ENCODE data around the gene NAA38. TPM values are rescaled to one million over a fixed set of nuclear protein-coding genes. Genes with fewer than 3 reads are reported as not detected.

The NAA38 gene
- total RNA-seq, 5 donors from 2014 or later (not counting 1 experiment from before 2014, with no cell fraction given) = 15.8 to 40.6 (median 33.6) TPM

GRCh38 chr17:7850701-7851437, 6.5 kb downstream of the NAA38 start:
- peaks cover 8% of the 10 kb centered on the region for H3K36me3 Mint-ChIP-seq
- peaks cover 25 to 26% (median 25%) of the 10 kb centered on the region in 3 donors for H3K4me1 Mint-ChIP-seq
- POLR2A ChIA-PET = interaction anchor here (0.5 to 1.2 kb wide), 5 partner anchors 9 to 65 kb away, joined by 3 to 5 read pairs (median 4); partner anchors contain the start of gene RNF227 (in 1 of the 2)
- H3K9me3 ChIP-seq = no peaks in the 10 kb centered on the region
- CTCF ChIA-PET = interaction anchor here (0.7 to 1.8 kb wide), 5 partner anchors 16 to 164 kb away, joined by 3 to 8 read pairs (median 3); partner anchors contain the start of genes KDM6B (in 1 of the 2) and TP53 (in 1 of the 2)
- ATAC-seq (replicated peaks in 1 of 4) (peak in 1 of 4 experiments; percentile 15), DNase-seq (peak in 4 of 35 experiments; percentile 18 to 31 (median 20))
- peak overlapping the region; percentile 52 for H3K27ac ChIP-seq (ENCODE audit: low read length)
- H3K27me3 ChIP-seq (replicated peaks in 1 of 2; ENCODE audit: control insufficient read depth in 2 of 2, extremely low read depth in 1 of 2, insufficient read depth in 2 of 2, low read length in 1 of 2) = no peaks in the 10 kb centered on the region
- H3K9me3 Mint-ChIP-seq = no peaks in the 10 kb centered on the region
- peak overlapping the region in 1 of 2 donors; percentile 50 for H3K4me3 ChIP-seq (ENCODE audit: control insufficient read depth in 1 of 2, extremely low read depth in 1 of 2, low read length in 1 of 2)
- no peaks in the 10 kb centered on the region for H3K27me3 Mint-ChIP-seq
- H3K36me3 ChIP-seq (ENCODE audit: control insufficient read depth in 2 of 2, extremely low read depth in 1 of 2, insufficient read depth in 1 of 2, low read length in 1 of 2) = peaks cover 5 to 46% of the 10 kb centered on the region in 2 donors
- H3K27ac Mint-ChIP-seq = peak overlapping the region; percentile 52 to 79
- 91% methylated on average over 8 of the region's 17 CpGs for WGBS (ENCODE audit: insufficient coverage)
- H3K4me3 Mint-ChIP-seq = peak overlapping the region; percentile 58 to 70 (median 68)
- H3K4me1 ChIP-seq (ENCODE audit: control insufficient read depth in 1 of 2, extremely low read depth in 1 of 2, insufficient read depth in 2 of 2, low read length in 2 of 2) = peaks cover 3 to 30% of the 10 kb centered on the region in 2 experiments

GRCh38 chr17:7849751-7850504, 7.4 kb downstream of the NAA38 start:
- WGBS (ENCODE audit: insufficient coverage) = 87% methylated on average over 3 of the region's 12 CpGs
- Histone ChIP-seq H3K36me3 (ENCODE audit: control insufficient read depth in 2 of 2, extremely low read depth in 1 of 2, insufficient read depth in 1 of 2, low read length in 1 of 2) (peaks cover 8 to 54% of the 10 kb centered on the region in 2 donors), H3K27ac (ENCODE audit: low read length) (no peak overlapping the region), H3K9me3 (no peaks in the 10 kb centered on the region), H3K4me1 (ENCODE audit: control insufficient read depth in 1 of 2, extremely low read depth in 1 of 2, insufficient read depth in 2 of 2, low read length in 2 of 2) (peaks cover 10 to 28% of the 10 kb centered on the region in 2 experiments), H3K4me3 (ENCODE audit: control insufficient read depth in 1 of 2, extremely low read depth in 1 of 2, low read length in 1 of 2) (no peak overlapping the region), H3K27me3 (replicated peaks in 1 of 2; ENCODE audit: control insufficient read depth in 2 of 2, extremely low read depth in 1 of 2, insufficient read depth in 2 of 2, low read length in 1 of 2) (no peaks in the 10 kb centered on the region)
- Mint-ChIP-seq H3K27ac (peak overlapping the region in 1 of 2 donors; percentile 49), H3K9me3 (no peaks in the 10 kb centered on the region), H3K4me1 (peaks cover 25 to 31% (median 31%) of the 10 kb centered on the region in 3 donors), H3K4me3 (no peak overlapping the region), H3K36me3 (peaks cover 8% of the 10 kb centered on the region), H3K27me3 (no peaks in the 10 kb centered on the region)
- CTCF ChIA-PET = interaction anchor here (0.8 to 1.8 kb wide), 2 partner anchors 15 kb away, joined by 5 to 8 read pairs; partner anchors contain the start of gene KDM6B (in 1 of the 2)
- ATAC-seq (replicated peaks in 1 of 4) (no peak), DNase-seq (peak in 2 of 35 experiments; percentile 4 to 6)
- POLR2A ChIA-PET = interaction anchor here (0.5 to 1.2 kb wide), 4 partner anchors 8 to 66 kb away, joined by 3 to 5 read pairs (median 4); partner anchors contain the start of gene RNF227 (in 1 of the 2)

- CTCF ChIA-PET = no interaction called here
Observed at GRCh38 chr17:7849130-7849750, 8.1 kb downstream of the NAA38 start.

GRCh38 chr17:7848739-7849129, 8.6 kb downstream of the NAA38 start:
- H3K27me3 ChIP-seq (replicated peaks in 1 of 2; ENCODE audit: control insufficient read depth in 2 of 2, extremely low read depth in 1 of 2, insufficient read depth in 2 of 2, low read length in 1 of 2) = no peaks in the 10 kb centered on the region
- H3K27me3 Mint-ChIP-seq = no peaks in the 10 kb centered on the region
- peaks cover 31 to 37% (median 35%) of the 10 kb centered on the region in 3 donors for H3K4me1 Mint-ChIP-seq
- no peak overlapping the region for H3K4me3 ChIP-seq (ENCODE audit: control insufficient read depth in 1 of 2, extremely low read depth in 1 of 2, low read length in 1 of 2)
- peaks cover 8 to 51% of the 10 kb centered on the region in 2 donors for H3K36me3 ChIP-seq (ENCODE audit: control insufficient read depth in 2 of 2, extremely low read depth in 1 of 2, insufficient read depth in 1 of 2, low read length in 1 of 2)
- H3K9me3 Mint-ChIP-seq = no peaks in the 10 kb centered on the region
- ChIA-PET POLR2A (interaction anchor here in 1 of 2 donors (0.6 kb wide), 1 partner anchor 83 kb away, joined by 3 read pairs; the partner anchor contains the start of gene TRAPPC1), CTCF (no interaction called here)
- no peaks in the 10 kb centered on the region for H3K9me3 ChIP-seq
- peak overlapping the region in 1 of 3 donors; percentile 8 for H3K4me3 Mint-ChIP-seq
- no peak overlapping the region for H3K27ac ChIP-seq (ENCODE audit: low read length)
- 96% methylated on average over 15 of the region's 21 CpGs for WGBS (ENCODE audit: insufficient coverage)
- ATAC-seq (replicated peaks in 1 of 4) = no peak
- H3K27ac Mint-ChIP-seq = no peak overlapping the region
- peaks cover 12 to 37% of the 10 kb centered on the region in 2 experiments for H3K4me1 ChIP-seq (ENCODE audit: control insufficient read depth in 1 of 2, extremely low read depth in 1 of 2, insufficient read depth in 2 of 2, low read length in 2 of 2)
- DNase-seq = no peak
- H3K36me3 Mint-ChIP-seq = peaks cover 6% of the 10 kb centered on the region

More at GRCh38 chr17:7849130-7849750, 8.1 kb downstream of the NAA38 start:
- Mint-ChIP-seq H3K27me3 (no peaks in the 10 kb centered on the region), H3K4me1 (peaks cover 26 to 34% (median 33%) of the 10 kb centered on the region in 3 donors), H3K27ac (no peak overlapping the region), H3K9me3 (no peaks in the 10 kb centered on the region), H3K4me3 (peak overlapping the region in 1 of 3 donors; percentile 8), H3K36me3 (peaks cover 8% of the 10 kb centered on the region)
- POLR2A ChIA-PET = no interaction called here
- DNase-seq (peak in 4 of 35 experiments; percentile 11 to 20 (median 17)), ATAC-seq (replicated peaks in 1 of 4) (no peak)
- Histone ChIP-seq H3K4me3 (ENCODE audit: control insufficient read depth in 1 of 2, extremely low read depth in 1 of 2, low read length in 1 of 2) (no peak overlapping the region), H3K9me3 (no peaks in the 10 kb centered on the region), H3K4me1 (ENCODE audit: control insufficient read depth in 1 of 2, extremely low read depth in 1 of 2, insufficient read depth in 2 of 2, low read length in 2 of 2) (peaks cover 12 to 35% of the 10 kb centered on the region in 2 experiments), H3K27me3 (replicated peaks in 1 of 2; ENCODE audit: control insufficient read depth in 2 of 2, extremely low read depth in 1 of 2, insufficient read depth in 2 of 2, low read length in 1 of 2) (no peaks in the 10 kb centered on the region), H3K36me3 (ENCODE audit: control insufficient read depth in 2 of 2, extremely low read depth in 1 of 2, insufficient read depth in 1 of 2, low read length in 1 of 2) (peaks cover 8 to 52% of the 10 kb centered on the region in 2 donors), H3K27ac (ENCODE audit: low read length) (no peak overlapping the region)
- WGBS (ENCODE audit: insufficient coverage) = 95% methylated on average over 22 of the region's 35 CpGs

GRCh38 chr17:7848131-7848579, 9.2 kb downstream of the NAA38 start:
- no peak overlapping the region for H3K27ac Mint-ChIP-seq
- ChIA-PET POLR2A (interaction anchor here in 1 of 2 donors (0.6 kb wide), 1 partner anchor 84 kb away, joined by 3 read pairs; the partner anchor contains the start of gene TRAPPC1), CTCF (no interaction called here)
- peaks cover 36 to 40% (median 37%) of the 10 kb centered on the region in 3 donors for H3K4me1 Mint-ChIP-seq
- WGBS (ENCODE audit: insufficient coverage) = 83% methylated on average over 17 of the region's 20 CpGs
- Histone ChIP-seq H3K4me1 (ENCODE audit: control insufficient read depth in 1 of 2, extremely low read depth in 1 of 2, insufficient read depth in 2 of 2, low read length in 2 of 2) (peaks cover 14 to 42% of the 10 kb centered on the region in 2 experiments), H3K36me3 (ENCODE audit: control insufficient read depth in 2 of 2, extremely low read depth in 1 of 2, insufficient read depth in 1 of 2, low read length in 1 of 2) (peaks cover 8 to 48% of the 10 kb centered on the region in 2 donors), H3K27me3 (replicated peaks in 1 of 2; ENCODE audit: control insufficient read depth in 2 of 2, extremely low read depth in 1 of 2, insufficient read depth in 2 of 2, low read length in 1 of 2) (no peaks in the 10 kb centered on the region), H3K4me3 (ENCODE audit: control insufficient read depth in 1 of 2, extremely low read depth in 1 of 2, low read length in 1 of 2) (no peak overlapping the region), H3K9me3 (no peaks in the 10 kb centered on the region), H3K27ac (ENCODE audit: low read length) (no peak overlapping the region)
- H3K4me3 Mint-ChIP-seq = no peak overlapping the region
- DNase-seq = peak in 1 of 35 experiments; percentile 8
- no peaks in the 10 kb centered on the region for H3K27me3 Mint-ChIP-seq
- H3K36me3 Mint-ChIP-seq = peaks cover 5% of the 10 kb centered on the region
- H3K9me3 Mint-ChIP-seq = no peaks in the 10 kb centered on the region
- no peak for ATAC-seq (replicated peaks in 1 of 4)

Measured in T-cell (primary cell).